Smooth muscle cell of the brain vasculature (primary cell): Measurements from ENCODE around the gene LILRB1.
A peak's percentile ranks its signal among the peaks of the same experiment; 100 is the strongest.
"Not testable (repeated sequence)": the region's sequence is repeated elsewhere in the genome, so short reads cannot be mapped to it uniquely, and the experiment has no call there.

Experiments
- DNase-seq: peaks from one replicate; pipeline ENCODE4 v3.0.0-alpha.2; 2012; ENCODE audit warnings: low read depth, low spot score

The LILRB1 gene

DNA sequence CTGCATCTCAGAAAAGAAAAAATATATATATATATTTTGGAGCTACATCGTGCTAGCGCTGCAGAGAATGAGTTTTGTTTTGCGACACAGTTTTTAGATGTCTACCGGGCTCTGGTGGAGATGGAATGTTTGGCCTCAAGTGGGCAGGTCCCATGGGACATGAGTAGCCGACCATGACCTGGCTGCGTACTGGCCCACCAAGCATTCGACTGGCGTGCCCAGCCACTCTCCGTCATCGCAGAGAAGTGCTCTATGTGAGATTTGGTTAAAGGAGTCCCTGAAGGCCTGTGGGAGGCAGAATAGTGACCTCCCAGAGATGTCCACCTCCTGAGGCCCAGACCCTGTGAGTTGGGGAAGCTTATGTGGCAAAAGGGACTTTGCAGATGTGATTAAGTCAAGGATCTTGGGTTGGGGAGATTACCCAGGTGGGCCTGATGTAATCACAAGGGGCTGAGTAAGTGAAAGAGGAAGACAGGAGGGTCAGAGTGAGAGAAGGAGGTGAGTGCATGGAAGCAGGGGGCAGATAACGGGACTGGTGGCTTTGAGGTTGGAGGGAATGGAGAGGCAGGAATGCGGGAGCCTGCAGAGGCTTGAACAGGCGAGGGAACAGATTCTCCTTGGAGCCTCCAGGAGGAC is 31.7 kb downstream of the LILRB1 start:
- no peak for DNase-seq

DNA sequence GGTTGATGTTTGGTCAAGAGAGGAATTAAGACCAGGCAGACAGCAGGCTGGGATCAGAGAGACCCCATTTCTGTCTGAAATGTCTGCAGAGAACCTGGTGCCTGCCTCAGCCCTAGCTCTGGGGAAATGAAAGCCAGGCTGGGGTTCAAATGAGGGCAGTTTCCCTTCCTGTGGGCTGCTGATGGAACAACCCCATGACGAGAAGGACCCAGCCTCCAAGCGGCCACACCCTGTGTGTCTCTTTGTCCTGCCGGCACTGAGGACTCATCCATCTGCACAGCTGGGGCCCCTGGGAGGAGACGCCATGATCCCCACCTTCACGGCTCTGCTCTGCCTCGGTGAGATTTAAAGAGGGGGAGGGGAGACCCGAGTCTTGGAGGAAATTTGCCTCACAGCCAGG is 32.4 kb downstream of the LILRB1 start, which contains the start of gene LILRB4:
LILRB4 (plus strand) TSS at position 256 of the 400 bp plus-strand sequence; CDS start at position 305, 49 bp downstream.
- DNase-seq, result no peak

DNA sequence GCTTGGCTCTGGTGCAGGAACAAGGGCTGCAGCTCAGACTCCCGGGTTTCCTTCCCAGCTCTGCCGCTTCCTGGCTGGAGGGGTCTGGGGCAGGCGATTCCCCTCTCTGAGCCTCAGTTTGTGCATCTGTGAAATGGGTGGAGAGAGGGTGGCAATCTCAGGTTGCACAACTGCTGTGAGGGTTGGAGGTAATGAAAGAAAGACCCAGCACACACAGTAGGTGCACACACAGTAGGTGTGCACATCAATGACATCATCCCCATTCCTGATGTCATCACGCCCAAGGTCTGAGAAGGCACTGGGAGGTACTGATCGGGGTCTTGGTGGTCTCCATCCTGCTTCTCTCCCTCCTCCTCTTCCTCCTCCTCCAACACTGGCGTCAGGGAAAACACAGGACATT is 35.2 kb downstream of the LILRB1 start:
- no peak for DNase-seq

DNA sequence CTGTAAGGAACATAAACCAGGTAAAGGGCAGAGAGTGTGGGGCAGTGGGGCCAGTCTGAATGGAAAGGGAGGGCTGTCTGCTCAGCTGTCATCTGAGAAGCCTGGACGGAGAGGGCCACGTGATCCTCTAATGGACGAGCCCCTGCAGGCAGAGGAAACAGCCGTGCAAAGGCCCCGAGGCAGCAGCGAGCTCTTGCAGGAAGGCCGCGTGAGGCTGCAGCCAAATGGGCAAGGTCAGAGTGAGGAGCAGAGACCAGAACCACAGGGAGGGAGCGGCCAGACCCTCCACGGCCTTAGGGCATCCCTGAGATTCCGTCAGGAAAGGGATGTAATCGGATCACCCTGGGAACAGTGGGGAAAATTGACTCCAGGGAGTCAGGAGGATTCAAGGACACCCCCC is 36.9 kb downstream of the LILRB1 start:
- DNase-seq, result no peak

DNA sequence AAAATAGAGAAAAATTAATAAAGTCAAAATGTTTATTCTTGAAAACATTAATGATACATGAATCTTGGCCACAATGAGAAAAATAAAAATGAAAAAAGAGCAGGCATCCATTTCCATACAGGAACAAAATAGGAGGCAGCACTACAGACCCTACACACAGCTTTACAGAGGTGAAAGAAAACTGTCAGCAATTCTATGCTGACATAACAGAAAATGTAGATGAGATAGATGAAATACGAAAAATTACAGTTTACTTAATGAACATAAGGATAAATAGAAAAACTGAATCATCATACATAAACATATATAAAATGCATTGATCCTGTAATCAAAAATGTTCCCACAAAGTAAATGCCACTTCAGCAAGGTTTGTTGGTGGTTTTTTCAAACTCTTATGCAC is 38.1 kb downstream of the LILRB1 start:
- no peak for DNase-seq

DNA sequence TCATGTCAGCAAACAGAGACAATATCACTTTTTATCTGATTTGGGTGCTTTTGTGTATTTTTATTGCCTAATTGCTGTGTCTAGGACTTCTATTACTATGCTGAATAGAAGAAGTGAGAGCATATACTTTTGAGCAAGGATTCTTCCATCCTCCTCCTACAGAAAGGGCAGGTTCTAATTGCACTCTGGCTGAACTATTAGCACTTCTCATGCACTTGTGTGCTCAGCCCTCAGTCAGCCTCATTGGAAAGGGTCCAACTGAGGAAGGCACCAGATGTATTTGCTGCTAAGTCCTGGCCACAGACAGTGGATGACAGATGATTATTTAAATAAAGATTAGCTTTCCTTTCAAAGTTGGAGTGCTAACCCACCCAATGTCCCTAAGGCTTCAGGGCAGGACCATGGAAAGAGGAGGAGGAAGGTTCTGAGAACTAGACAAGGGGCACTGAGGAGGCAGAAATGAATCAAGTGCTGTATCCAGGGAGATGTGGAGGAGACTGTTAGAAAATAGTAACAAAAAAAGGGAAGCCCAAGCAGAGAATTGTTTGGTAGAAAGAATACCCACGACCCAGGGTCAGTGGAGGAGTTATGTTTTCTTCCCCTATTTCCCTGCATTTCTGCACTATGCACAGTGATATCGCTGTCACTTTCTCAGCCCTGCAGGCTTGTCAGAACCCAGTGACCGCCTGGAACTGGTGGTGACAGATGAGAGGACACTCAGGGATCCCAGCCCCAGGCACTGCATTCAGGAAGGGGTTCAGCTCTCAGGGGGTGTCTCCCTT is 40.5 kb downstream of the LILRB1 start:
- no peak for DNase-seq

DNA sequence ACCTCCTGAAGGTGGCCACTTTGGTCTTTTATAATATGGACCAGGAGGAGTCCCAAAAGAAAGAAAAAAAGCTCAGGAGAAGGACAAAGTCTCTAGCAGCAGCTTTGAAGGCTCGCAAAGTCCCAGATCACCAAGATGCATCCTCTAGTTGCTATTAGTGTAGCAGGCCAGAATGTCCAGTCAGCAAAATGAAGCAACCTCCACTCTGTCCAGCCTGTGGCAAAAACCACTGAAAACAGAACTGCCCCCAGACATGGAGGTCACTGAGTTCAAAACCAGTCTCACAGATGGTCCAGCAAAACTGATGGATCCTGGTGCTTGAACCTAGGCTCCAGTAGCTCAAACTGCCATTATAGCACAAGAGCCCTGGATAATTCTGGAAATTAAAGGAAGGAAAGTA is 42.9 kb downstream of the LILRB1 start:
- DNase-seq, result no peak

DNA sequence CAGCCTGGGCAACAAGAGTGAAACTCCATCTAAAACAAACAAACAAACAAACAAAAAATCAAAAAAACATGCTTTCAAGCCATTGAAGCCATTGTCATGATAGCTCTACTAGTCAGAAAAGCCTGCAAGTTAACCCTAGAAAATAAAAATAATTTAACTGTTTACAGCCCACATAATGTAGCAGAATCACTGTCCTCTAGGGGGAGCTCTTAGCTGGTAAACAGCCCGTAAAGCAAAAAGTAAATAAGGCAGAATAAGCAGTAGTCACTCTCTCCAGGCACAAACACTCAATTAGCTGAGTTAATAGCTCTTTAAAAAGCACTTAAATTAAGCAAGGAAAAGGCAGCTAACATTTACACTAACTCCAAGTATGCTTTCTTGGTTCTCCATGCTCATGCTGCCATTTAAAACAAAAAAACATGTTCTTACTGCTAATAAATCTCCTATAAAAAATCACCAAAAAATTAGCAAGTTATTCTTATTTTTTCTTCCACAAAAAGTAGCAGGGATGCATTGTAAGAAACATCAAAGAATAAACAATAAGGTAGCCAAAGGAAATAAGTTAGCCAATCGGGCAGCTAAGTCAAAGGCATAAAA is 43.8 kb downstream of the LILRB1 start:
- DNase-seq, result no peak

DNA sequence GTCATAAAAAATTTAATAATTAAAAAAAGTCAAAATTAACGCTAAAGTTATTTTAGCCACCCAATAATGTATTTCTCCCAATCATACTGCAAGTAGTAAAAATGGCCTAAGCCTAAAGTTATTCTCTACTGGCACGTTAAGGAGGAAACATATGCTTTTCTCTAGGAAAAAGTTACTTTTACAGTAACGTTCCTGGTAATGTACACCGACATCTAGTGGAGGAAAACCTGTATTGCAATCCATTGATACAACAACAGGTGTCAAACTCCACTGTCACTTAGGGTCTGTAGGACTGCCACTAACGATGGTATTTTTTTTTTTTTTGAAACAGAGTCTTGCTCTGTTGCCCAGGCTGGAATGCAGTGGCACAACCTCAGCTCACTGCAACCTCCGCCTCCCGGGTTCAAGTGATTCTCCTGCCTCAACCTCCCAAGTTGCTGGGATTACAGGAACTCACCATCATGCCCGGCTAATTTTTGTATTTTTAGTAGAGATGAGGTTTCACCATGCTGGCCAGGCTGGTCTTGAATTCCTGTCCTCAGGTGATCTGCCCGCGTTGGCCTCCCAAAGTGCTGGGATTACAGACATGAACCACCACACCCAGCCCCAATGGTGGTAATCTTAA is 46.0 kb downstream of the LILRB1 start:
- DNase-seq, result peak; percentile 4

DNA sequence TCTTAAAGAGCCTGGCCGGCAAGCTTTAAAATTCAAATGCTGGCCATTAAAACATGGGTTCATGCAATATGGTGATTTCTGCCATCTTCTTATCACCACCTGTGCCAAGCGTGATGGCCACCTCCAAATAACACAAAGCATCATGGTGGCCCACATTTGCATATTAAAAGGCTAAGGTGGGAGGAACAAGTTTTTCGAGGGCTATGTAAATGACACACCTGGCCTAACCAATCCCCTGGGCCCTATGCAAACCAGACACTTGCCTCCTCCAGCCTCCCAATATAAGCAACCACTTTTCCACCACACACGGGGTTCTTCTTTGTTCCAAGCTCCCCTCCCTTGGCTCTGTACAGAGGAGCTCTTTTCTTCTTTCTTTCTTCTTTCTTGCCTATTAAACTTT is 46.9 kb downstream of the LILRB1 start:
- DNase-seq, result no peak

DNA sequence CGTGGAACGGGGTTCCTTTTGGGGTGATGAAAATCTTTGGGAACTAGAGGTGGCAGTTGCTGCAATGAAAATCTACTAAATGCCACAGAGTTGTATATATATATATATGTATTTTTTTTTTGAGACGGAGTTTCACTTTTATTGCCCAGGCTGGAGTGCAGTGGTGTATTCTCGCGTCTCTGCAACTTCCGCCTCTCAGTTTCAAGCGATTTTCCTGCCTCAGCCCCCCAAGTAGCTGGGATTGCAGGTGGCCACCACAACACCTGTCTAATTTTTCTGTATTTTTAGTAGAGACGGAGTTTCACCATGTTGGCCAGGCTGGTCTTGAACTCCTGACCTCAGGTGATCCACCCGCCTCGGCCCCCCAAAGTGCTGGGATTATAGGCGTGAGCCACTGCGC is 51.3 kb downstream of the LILRB1 start:
- DNase-seq, result not testable (repeated sequence)

DNA sequence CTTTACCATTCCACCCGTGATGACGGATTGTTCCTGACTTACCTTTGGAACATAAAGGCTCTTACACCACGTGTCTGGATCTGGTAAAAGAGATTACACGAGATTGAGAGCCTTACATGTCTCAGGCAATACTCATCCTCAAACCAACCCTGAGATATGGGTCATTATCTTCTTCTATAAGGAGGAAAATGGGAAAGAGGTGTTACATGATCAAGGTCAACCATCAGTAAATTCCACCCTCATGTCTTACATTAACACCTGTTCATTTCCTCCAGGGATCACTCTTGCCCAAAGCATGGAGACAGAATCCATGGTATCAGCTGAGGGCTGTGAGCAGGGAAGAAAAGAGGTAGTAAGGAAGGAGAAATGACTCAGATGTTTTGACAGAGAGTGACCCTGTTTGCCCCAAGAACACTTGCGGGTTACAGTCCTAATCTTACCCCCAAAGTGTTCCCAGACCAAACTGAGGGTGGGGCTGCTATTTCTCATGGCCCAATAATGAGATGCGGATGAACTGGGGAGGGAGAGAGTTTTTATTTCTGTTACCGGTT is 52.1 kb downstream of the LILRB1 start:
- no peak for DNase-seq

DNA sequence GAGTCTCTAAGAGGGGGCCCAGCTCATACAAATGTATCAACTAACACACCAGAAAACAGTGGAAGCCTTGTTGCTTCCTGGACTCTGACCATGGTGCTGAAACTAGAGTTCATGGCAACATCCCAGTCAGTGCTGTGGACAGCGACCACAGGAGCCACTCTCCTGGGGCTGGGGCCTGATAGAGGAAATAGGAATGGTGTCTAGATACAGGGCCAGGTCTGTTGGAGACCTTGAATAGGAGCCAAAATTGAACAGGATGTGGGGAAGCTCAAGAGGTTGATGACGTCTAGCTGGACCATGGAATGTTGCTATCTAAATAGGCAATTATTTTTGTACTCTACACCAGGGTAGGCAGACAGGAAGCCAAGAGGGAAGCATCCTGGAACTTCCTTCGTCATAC is 54.2 kb downstream of the LILRB1 start:
- DNase-seq, result no peak
